Aorta (tissue), 5 donors: ENCODE data around the gene CLDN9. TPM values are rescaled to one million over a fixed set of nuclear protein-coding genes. Genes with fewer than 3 reads are reported as not detected.

Experiments used
- ATAC-seq: fragments of 200-7000 bp; cut with Tn5 transposase; one replicate; pipeline ENCODE4 v1.9.1; 2022; ENCODE audit warnings: moderate library complexity; ENCODE audit not compliant: low FRiP score
- DNase-seq, 2 donors: peaks; one replicate each; pipeline ENCODE4 v3.0.0-alpha.2; 2020
- H3K27ac ChIP-seq, 2 donors: one replicate each; pipeline ENCODE4 v1.5.1; 2013; ENCODE audit warnings: low read length in 2 of 2, mild to moderate bottlenecking in 2 of 2, moderate library complexity in 2 of 2, control low read depth in 1 of 2, inconsistent platforms in 1 of 2, low read depth in 1 of 2
- H3K27me3 ChIP-seq, 2 donors: one replicate each; pipeline ENCODE4 v1.6.1; 2013; ENCODE audit warnings: control low read depth in 1 of 2, low read length in 1 of 2, mild to moderate bottlenecking in 1 of 2, moderate library complexity in 1 of 2; ENCODE audit not compliant: insufficient read depth in 2 of 2, control insufficient read depth in 1 of 2
- H3K36me3 ChIP-seq, 2 donors: one replicate each; pipeline ENCODE4 v1.6.1; 2013; ENCODE audit warnings: control low read depth in 1 of 2, low read length in 1 of 2, mild to moderate bottlenecking in 1 of 2; ENCODE audit not compliant: insufficient read depth in 2 of 2, control insufficient read depth in 1 of 2
- H3K4me1 ChIP-seq, 2 donors: one replicate each; pipeline ENCODE4 v1.6.1; 2013; ENCODE audit warnings: low read length in 2 of 2, control low read depth in 1 of 2, mild to moderate bottlenecking in 1 of 2, moderate library complexity in 1 of 2; ENCODE audit not compliant: insufficient read depth in 2 of 2, control insufficient read depth in 1 of 2
- H3K4me3 ChIP-seq, 2 donors: one replicate each; pipeline ENCODE4 v1.5.1; 2013; ENCODE audit warnings: low read length in 2 of 2, control low read depth in 1 of 2, mild to moderate bottlenecking in 1 of 2
- H3K9me3 ChIP-seq: one replicate; pipeline ENCODE4 v1.6.1; 2013; ENCODE audit warnings: mild to moderate bottlenecking, low read length; ENCODE audit not compliant: control insufficient read depth
- WGBS, 2 donors: extraction: QIAGEN DNeasy Blood & Tissue Kit; methylation state at CpG; one replicate each; pipeline ENCODE4 v1.1.7; 2013; 5-methylcytosine and 5-hydroxymethylcytosine counted together
- intact Hi-C, 2 donors: fragments of 100-400 bp; cut with DNase I; formaldehyde crosslinking; loops; one replicate each; pipeline versions ENCODE4 v1.14.2 to v1.15.0; 2022
- polyA plus RNA-seq, 2 donors: library from polyadenylated mRNA; stranded (reverse); fragments of 200-250 nt; gene quantifications; one replicate each; pipeline ENCODE4 v1.2.3, GENCODE V29; 2013
- total RNA-seq, 2 donors: library from RNA; stranded (reverse); fragmentation: NEBNext Ultra II Directional; extraction: Animal tissue kit (Norgen Biotek cat#: 25700); gene quantifications; one replicate each; pipeline ENCODE4 v1.2.1, GENCODE V29; 2021
- donor health status: healthy with polysubstance abuse.
- donor health status: Bipolar disorder and iron deficiency.
- donor health status: DM: no; HTN: no; CAD: no.
- donor health status: DM: no; HTN: no; CAD: no.
- donor health status: DM: yes; HTN: yes; CAD: no.

Gene CLDN9
- total and polyA plus RNA-seq, 4 donors: 0.18 to 0.20 TPM; not detected in 2

DNA sequence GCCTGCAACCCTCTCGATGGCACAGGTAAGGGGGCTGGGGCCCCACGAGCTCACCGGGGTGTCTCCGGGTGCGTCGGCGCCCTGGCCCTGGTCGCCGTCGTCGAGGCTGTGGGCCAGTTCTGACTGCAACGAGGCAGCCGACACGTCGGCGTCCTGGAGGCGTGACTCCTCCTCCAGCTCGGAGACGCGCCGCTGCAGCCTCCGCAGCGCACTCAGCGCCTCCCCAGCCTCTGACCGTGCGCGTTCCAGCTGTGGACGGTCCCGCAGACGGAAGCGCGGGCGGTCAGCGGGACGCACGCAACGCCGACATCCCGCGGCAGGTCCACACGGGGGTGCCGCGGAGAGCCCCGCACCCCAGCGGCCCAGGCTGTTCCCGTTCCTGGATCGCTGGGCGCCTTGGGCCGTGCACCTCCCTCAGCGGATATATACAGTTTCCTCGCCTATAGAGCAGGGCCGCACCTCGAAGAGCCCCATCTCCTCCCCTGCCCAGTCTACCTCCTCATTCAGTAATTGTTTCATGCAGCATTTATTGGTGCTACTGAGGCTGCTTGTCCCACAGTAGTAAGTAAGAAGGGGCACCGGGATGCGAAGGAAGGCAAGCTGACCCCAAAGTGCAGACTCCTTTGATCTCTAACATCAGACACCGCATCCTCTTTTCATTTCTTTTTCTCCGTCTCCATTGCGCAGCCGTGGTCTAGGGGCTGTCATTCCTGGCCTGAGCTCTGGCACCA, 16.9 kb downstream of the CLDN9 start:
- H3K36me3 ChIP-seq: peaks cover 0 to 1% of the 10 kb centered on the region in 2 donors
- intact Hi-C loops: no loop called here
- no peaks in the 10 kb centered on the region for H3K27me3 ChIP-seq
- DNase-seq (peak in 1 of 2 donors; percentile 71), ATAC-seq (no peak)
- no peaks in the 10 kb centered on the region for H3K9me3 ChIP-seq
- H3K27ac ChIP-seq: no peak overlapping the region
- no peaks in the 10 kb centered on the region for H3K4me1 ChIP-seq
- 13 to 15% methylated on average over 55 to 59 of the region's 59 CpGs for WGBS, 2 donors
- H3K4me3 ChIP-seq: no peak overlapping the region

DNA sequence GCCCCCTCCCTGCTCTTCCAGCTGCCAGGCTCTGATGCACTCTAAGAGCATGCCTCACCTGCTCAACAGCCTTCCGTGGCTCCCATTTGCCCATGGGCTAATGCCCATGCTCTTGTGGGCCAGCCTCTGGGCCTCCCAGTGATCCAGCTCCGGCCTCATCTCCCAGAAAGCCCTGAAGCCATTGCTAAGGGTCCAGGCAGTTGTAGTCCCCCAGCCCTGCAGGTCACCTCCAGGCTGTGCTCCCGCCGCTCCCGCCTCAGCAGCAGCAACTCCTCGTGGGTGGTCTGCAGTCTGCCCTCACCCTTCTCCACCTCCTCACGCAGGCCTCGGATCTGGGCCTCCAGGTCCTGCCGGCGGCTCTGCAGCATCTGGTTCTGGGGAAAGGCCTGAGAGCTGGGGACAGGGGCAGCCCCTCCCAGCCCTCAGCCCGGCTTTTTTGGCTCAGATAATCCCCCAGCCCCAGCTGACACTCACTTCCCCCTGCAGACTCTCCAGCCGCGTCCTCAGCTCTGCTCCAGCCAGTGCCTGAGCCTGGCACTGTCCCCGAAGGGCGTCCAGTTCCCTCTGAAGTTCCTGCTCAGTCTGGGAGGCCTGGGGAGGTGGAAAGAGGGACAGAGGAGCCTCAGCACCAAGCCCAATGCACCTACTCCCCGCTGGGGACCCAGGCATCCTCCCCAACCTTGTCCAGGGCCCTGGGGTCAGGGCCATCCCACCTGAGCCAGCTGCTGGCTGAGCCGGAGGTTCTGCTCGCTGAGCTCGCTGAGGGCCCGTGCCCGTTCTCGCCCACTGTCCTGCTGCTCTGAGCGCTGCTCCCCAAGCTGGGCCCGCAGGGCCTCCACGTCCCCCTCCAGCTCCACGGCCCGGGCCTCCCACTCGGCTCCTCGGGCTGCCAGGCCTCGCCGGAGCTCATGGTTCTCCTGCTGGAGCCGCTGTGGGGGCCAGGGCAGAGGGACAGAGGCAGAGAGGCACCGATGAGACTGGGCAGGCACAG, 17.8 kb downstream of the CLDN9 start:
- Histone ChIP-seq H3K9me3 (no peaks in the 10 kb centered on the region), H3K27me3 (no peaks in the 10 kb centered on the region), H3K4me3 (no peak overlapping the region), H3K4me1 (no peaks in the 10 kb centered on the region), H3K36me3 (peaks cover 0 to 1% of the 10 kb centered on the region in 2 donors), H3K27ac (no peak overlapping the region)
- WGBS, 2 donors: 88 to 91% methylated on average over 33 of the region's 33 CpGs
- ATAC-seq (no peak), DNase-seq (no peak)
- intact Hi-C loops: no loop called here

DNA sequence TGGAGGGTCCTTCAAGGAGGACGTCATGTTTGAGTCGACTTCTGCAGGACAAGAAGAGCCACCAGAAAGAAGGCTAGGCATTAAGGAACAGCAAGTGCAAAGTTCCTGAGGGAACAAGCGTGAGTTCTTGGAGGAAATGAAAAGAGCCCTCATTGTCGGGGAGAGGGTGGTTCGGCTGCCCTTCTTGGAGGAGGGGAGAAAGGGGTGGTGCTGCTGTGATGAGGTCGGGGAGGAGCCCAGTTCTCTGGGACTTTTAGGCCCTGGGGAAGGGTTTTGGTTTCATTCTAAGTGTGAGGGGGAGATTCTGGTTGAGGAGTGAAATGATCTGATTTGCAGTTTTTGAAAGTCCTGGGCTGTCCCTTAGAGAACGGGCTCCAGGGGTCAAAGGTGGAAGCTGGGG, 19.9 kb downstream of the CLDN9 start:
- intact Hi-C loops: no loop called here
- DNase-seq (no peak), ATAC-seq (no peak)
- H3K27me3 ChIP-seq: no peaks in the 10 kb centered on the region
- WGBS, 2 donors: 34 to 54% methylated on average over 7 of the region's 7 CpGs
- no peaks in the 10 kb centered on the region for H3K36me3 ChIP-seq
- no peak overlapping the region for H3K27ac ChIP-seq
- H3K9me3 ChIP-seq: no peaks in the 10 kb centered on the region
- H3K4me3 ChIP-seq: no peak overlapping the region
- no peaks in the 10 kb centered on the region for H3K4me1 ChIP-seq

DNA sequence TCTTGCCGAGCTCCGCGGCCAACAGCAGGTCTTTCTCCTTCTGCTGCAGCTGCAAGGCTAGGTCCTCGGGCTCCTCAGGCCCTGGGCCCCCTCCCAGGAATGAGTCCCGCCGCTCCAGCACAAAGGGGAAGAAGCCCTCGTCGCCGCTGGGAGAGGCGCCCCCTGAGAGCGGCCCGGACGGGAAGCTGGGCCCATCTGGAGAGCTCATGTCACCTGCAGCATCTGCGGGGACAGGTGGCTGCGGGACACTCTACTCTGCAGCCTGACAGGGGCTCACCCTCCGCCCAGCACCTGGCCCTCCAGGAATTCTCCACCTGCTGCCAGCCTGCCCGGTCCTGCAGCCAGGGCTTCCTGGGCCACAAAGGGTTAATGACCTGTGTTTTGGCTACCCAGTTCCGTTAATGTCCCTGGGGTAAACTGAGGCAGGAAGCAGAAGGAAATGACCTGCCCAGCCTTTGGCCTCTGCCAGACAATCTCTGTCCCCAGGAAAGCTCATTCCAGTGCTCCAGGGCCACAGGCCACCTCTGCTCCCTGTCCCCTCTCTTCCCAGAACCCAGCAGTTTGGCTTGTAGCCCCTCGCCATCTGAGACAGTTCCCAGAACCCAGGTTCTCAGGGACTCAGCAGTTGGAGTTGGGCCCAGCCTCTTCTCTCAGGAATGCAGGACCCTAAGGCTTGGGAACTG, 22.7 kb downstream of the CLDN9 start:
- intact Hi-C loops: no loop called here
- DNase-seq (no peak), ATAC-seq (no peak)
- H3K9me3 ChIP-seq: no peaks in the 10 kb centered on the region
- no peak overlapping the region for H3K27ac ChIP-seq
- WGBS, 2 donors: 47 to 54% methylated on average over 19 of the region's 19 CpGs
- H3K27me3 ChIP-seq: peaks cover 0 to 1% of the 10 kb centered on the region in 2 donors
- H3K4me3 ChIP-seq: no peak overlapping the region
- no peaks in the 10 kb centered on the region for H3K4me1 ChIP-seq
- no peaks in the 10 kb centered on the region for H3K36me3 ChIP-seq

DNA sequence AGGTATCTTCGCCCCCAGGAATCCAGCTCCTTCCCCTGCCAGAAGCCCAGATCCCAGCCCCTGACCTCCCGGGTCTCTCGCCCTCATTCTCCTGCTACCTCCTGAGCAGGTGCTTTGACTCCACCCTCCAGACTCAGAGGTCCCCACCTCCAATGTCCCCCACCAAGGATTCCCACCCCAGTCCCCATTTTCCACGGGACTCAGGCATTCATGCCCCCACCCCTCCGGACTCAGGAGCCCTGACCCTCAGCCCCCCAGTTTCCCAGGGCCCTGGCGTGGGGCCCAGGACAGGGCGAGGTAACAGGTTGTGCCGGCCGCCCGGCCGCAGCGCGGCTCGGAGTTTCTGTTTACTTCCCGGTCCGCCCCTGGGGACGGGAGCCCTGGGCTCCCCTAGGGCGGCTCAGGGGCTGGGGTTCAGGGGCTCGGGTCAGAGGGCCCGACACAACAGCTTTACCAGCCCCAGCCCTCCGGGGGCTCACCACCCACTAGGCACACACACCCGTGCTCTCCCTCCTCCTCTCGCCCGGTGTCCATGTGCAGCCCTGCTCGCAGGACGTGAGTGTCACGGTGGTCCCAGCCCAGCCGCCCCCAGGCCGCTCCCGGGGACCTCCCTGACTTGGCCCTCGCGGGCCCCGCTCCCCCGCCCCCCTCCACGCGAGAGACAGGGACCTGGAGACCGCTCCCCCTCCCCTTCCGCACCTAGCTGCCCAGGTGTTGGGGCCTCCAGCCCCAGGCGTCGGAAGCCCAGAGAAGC, 23.4 kb downstream of the CLDN9 start:
- WGBS, 2 donors: 2 to 3% methylated on average over 28 to 40 of the region's 40 CpGs
- no peak for ATAC-seq
- no peaks in the 10 kb centered on the region for H3K4me1 ChIP-seq

DNA sequence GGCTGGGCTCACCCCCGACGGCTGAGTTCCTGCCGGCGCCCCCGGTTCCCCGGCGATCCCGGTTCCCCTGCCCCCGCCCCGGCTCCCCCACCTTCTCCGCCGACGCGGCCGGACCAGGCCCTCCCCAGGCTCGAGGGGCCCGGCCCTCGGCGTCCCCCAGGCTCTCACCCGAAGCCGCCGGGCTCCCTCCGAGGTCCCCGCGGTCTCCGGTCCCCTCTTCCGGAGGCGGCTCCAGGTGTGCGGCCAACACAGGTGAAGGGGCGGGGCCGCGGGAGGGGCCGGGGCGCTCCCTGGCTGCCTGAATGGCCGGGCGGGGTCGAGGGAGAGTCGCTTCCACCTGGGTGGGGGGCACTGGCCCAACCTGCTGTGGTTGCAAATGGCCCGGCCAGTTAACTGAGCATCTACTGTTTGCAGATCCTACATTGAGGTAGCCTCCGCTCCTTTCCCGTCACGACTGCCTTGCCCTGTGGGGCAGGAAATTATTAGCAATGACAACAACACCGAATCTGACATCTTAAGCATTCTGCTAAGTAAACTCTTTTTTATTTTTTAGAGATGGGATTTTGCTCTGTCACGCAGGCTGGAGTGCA, 24.1 kb downstream of the CLDN9 start, which contains the start of gene BICDL2:
BICDL2 (minus strand) TSS at position 219 of the 590 bp plus-strand sequence. CDS start 1,448 bp downstream, outside the sequence.
- H3K36me3 ChIP-seq: no peaks in the 10 kb centered on the region
- H3K27ac ChIP-seq: no peak within 1 kb of the TSS
- DNase-seq (no peak), ATAC-seq (no peak)
- H3K4me1 ChIP-seq: no peaks in the 10 kb centered on the region
- peaks cover 0 to 1% of the 10 kb centered on the region in 2 donors for H3K27me3 ChIP-seq
- 9 to 10% methylated on average over 30 to 44 of the region's 44 CpGs for WGBS, 2 donors
- no peaks in the 10 kb centered on the region for H3K9me3 ChIP-seq
- no peak within 1 kb of the TSS for H3K4me3 ChIP-seq
- intact Hi-C loops: no loop called here

More for the DNA sequence above, 23.4 kb downstream of the CLDN9 start:
- H3K36me3 ChIP-seq: no peaks in the 10 kb centered on the region
- H3K27me3 ChIP-seq: peaks cover 0 to 1% of the 10 kb centered on the region in 2 donors
- H3K4me3 ChIP-seq: no peak overlapping the region
- H3K9me3 ChIP-seq: no peaks in the 10 kb centered on the region
- no peak overlapping the region for H3K27ac ChIP-seq
- intact Hi-C loops: no loop called here
- no peak for DNase-seq

DNA sequence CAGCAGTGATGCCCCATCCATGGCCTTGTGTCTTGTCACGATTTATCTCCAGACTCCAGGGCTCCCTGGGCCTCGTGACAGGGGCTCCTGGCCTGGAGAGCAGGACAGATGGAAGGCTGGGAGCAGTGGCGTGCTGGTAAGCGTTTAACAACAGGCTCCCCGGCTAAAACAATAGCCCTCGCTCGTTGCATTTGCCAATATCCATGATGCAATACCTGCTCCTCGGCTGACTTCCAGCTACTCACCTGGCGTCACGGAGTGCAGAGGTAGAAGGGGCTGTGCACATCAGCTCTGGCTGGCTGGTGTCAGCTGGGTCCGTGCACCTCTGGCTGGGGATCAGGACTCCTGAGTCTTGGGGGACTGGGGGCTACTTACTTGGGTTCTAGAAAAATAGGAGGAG, 25.5 kb downstream of the CLDN9 start:
- intact Hi-C loops: no loop called here
- ATAC-seq: no peak
- Histone ChIP-seq H3K27ac (no peak overlapping the region), H3K9me3 (no peaks in the 10 kb centered on the region), H3K4me3 (no peak overlapping the region), H3K36me3 (no peaks in the 10 kb centered on the region), H3K4me1 (no peaks in the 10 kb centered on the region), H3K27me3 (peaks cover 0 to 1% of the 10 kb centered on the region in 2 donors)
- DNase-seq: no peak
- whole genome bisulfite sequencing, 2 donors: 47 to 49% methylated on average over 11 of the region's 11 CpGs
